Aorta (tissue), 5 donors: ENCODE measurements around the gene KRTAP4-7. TPM values are rescaled to one million over a fixed set of nuclear protein-coding genes. Genes with fewer than 3 reads are reported as not detected.
"Not testable (repeated sequence)": the region's sequence is repeated elsewhere in the genome, so short reads cannot be mapped to it uniquely, and the experiment has no call there.

Experiments
- ATAC-seq: fragments of 200-7000 bp; cut with Tn5 transposase; one replicate; pipeline ENCODE4 v1.9.1; 2022; ENCODE audit warnings: moderate library complexity; ENCODE audit not compliant: low FRiP score
- DNase-seq, 2 donors: peaks; one replicate each; pipeline ENCODE4 v3.0.0-alpha.2; 2020
- H3K27ac ChIP-seq, 2 donors: one replicate each; pipeline ENCODE4 v1.5.1; 2013; ENCODE audit warnings: low read length in 2 of 2, mild to moderate bottlenecking in 2 of 2, moderate library complexity in 2 of 2, control low read depth in 1 of 2, inconsistent platforms in 1 of 2, low read depth in 1 of 2
- H3K27me3 ChIP-seq, 2 donors: one replicate each; pipeline ENCODE4 v1.6.1; 2013; ENCODE audit warnings: control low read depth in 1 of 2, low read length in 1 of 2, mild to moderate bottlenecking in 1 of 2, moderate library complexity in 1 of 2; ENCODE audit not compliant: insufficient read depth in 2 of 2, control insufficient read depth in 1 of 2
- H3K36me3 ChIP-seq, 2 donors: one replicate each; pipeline ENCODE4 v1.6.1; 2013; ENCODE audit warnings: control low read depth in 1 of 2, low read length in 1 of 2, mild to moderate bottlenecking in 1 of 2; ENCODE audit not compliant: insufficient read depth in 2 of 2, control insufficient read depth in 1 of 2
- H3K4me1 ChIP-seq, 2 donors: one replicate each; pipeline ENCODE4 v1.6.1; 2013; ENCODE audit warnings: low read length in 2 of 2, control low read depth in 1 of 2, mild to moderate bottlenecking in 1 of 2, moderate library complexity in 1 of 2; ENCODE audit not compliant: insufficient read depth in 2 of 2, control insufficient read depth in 1 of 2
- H3K4me3 ChIP-seq, 2 donors: one replicate each; pipeline ENCODE4 v1.5.1; 2013; ENCODE audit warnings: low read length in 2 of 2, control low read depth in 1 of 2, mild to moderate bottlenecking in 1 of 2
- H3K9me3 ChIP-seq: one replicate; pipeline ENCODE4 v1.6.1; 2013; ENCODE audit warnings: mild to moderate bottlenecking, low read length; ENCODE audit not compliant: control insufficient read depth
- WGBS, 2 donors: extraction: QIAGEN DNeasy Blood & Tissue Kit; methylation state at CpG; one replicate each; pipeline ENCODE4 v1.1.7; 2013; 5-methylcytosine and 5-hydroxymethylcytosine counted together
- intact Hi-C, 2 donors: fragments of 100-400 bp; cut with DNase I; formaldehyde crosslinking; loops; one replicate each; pipeline versions ENCODE4 v1.14.2 to v1.15.0; 2022
- polyA plus RNA-seq, 2 donors: library from polyadenylated mRNA; stranded (reverse); fragments of 200-250 nt; gene quantifications; one replicate each; pipeline ENCODE4 v1.2.3, GENCODE V29; 2013
- total RNA-seq, 2 donors: library from RNA; stranded (reverse); fragmentation: NEBNext Ultra II Directional; extraction: Animal tissue kit (Norgen Biotek cat#: 25700); gene quantifications; one replicate each; pipeline ENCODE4 v1.2.1, GENCODE V29; 2021
- donor health status: healthy with polysubstance abuse.
- donor health status: Bipolar disorder and iron deficiency.
- donor health status: DM: no; HTN: no; CAD: no.
- donor health status: DM: no; HTN: no; CAD: no.
- donor health status: DM: yes; HTN: yes; CAD: no.

Gene KRTAP4-7
- total and polyA plus RNA-seq, 4 donors: not detected

GRCh38 chr17:41052566-41052965 is 31.4 kb upstream of the KRTAP4-7 start:
- no peak for DNase-seq
- Histone ChIP-seq H3K27me3 (no peaks in the 10 kb centered on the region), H3K36me3 (no peaks in the 10 kb centered on the region), H3K4me1 (no peaks in the 10 kb centered on the region), H3K4me3 (no peak overlapping the region), H3K9me3 (no peaks in the 10 kb centered on the region), H3K27ac (no peak overlapping the region)
- intact Hi-C loops: no loop called here
- no peak for ATAC-seq

GRCh38 chr17:41054025-41054424 is 29.9 kb upstream of the KRTAP4-7 start:
- Histone ChIP-seq H3K4me3 (no peak overlapping the region), H3K27ac (no peak overlapping the region), H3K4me1 (no peaks in the 10 kb centered on the region), H3K27me3 (no peaks in the 10 kb centered on the region), H3K9me3 (no peaks in the 10 kb centered on the region), H3K36me3 (no peaks in the 10 kb centered on the region)
- intact Hi-C loops: no loop called here
- ATAC-seq (no peak), DNase-seq (no peak)
- 89 to 90% methylated on average over 4 of the region's 4 CpGs for WGBS, 2 donors

DNA sequence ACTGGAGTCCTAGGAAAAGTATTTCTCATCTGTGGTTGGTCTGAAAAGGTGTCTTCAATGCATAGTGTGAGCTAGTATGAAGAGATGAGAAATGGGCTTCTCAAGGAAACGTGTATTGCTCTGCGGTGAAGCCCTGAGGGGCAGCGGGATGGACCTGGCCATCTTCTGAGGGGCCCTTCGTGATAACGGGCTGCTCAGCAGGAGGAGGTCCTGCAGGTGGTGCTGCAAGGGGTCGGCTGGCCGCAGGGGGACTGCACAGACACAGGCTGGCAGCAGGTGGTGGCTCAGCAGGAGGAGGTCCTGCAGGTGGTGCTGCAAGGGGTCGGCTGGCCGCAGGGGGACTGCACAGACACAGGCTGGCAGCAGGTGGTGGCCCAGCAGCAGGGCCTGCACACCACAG is 29.4 kb upstream of the KRTAP4-7 start:
- H3K4me3 ChIP-seq, H3K27me3 ChIP-seq, ATAC-seq, H3K9me3 ChIP-seq, intact Hi-C loops, H3K4me1 ChIP-seq, H3K36me3 ChIP-seq, DNase-seq, H3K27ac ChIP-seq: not testable (repeated sequence)
- 59 to 72% methylated on average over 7 to 9 of the region's 9 CpGs for WGBS, 2 donors

GRCh38 chr17:41055130-41055529 is 28.8 kb upstream of the KRTAP4-7 start, which contains the start of gene KRTAP2-2:
TSS of gene KRTAP2-2 (minus strand) at chr17:41055230. CDS start at chr17:41055211, 19 bp downstream.
- H3K27ac ChIP-seq, H3K4me3 ChIP-seq, H3K9me3 ChIP-seq, H3K4me1 ChIP-seq, intact Hi-C loops, H3K36me3 ChIP-seq, ATAC-seq, DNase-seq, H3K27me3 ChIP-seq: not testable (repeated sequence)
- 19 to 33% methylated on average over 1 of the region's 6 CpGs for WGBS, 2 donors

GRCh38 chr17:41057547-41057946 is 26.4 kb upstream of the KRTAP4-7 start:
- intact Hi-C loops: no loop called here
- H3K27ac ChIP-seq: no peak overlapping the region
- no peaks in the 10 kb centered on the region for H3K27me3 ChIP-seq
- H3K36me3 ChIP-seq: no peaks in the 10 kb centered on the region
- ATAC-seq (no peak), DNase-seq (no peak)
- WGBS, 2 donors: 97 to 100% methylated on average over 1 of the region's 1 CpG
- no peaks in the 10 kb centered on the region for H3K9me3 ChIP-seq
- no peaks in the 10 kb centered on the region for H3K4me1 ChIP-seq
- H3K4me3 ChIP-seq: no peak overlapping the region

DNA sequence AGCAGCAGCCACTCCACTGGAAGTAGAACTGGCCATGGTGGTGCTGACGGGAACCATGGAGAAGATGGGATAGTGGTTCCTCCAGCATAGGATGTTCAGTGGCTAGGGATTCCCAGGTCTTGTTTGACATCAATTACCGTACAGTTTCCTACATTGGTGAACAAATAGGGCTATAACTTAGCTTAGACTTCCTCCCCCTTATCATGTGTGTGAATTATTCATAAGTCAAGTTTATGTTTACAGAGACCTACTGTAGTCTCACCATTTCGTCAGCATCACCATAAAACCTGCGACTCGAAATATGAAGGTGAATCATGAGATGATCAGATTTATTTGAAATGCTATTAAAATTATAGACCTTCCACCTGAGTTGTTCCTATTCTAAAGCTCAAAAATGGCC is 25.2 kb upstream of the KRTAP4-7 start:
- intact Hi-C loops: no loop called here
- no peak overlapping the region for H3K27ac ChIP-seq
- H3K9me3 ChIP-seq: no peaks in the 10 kb centered on the region
- no peaks in the 10 kb centered on the region for H3K27me3 ChIP-seq
- no peak overlapping the region for H3K4me3 ChIP-seq
- 88 to 96% methylated on average over 5 of the region's 5 CpGs for WGBS, 2 donors
- H3K4me1 ChIP-seq: no peaks in the 10 kb centered on the region
- no peaks in the 10 kb centered on the region for H3K36me3 ChIP-seq
- ATAC-seq: no peak
- DNase-seq: no peak

GRCh38 chr17:41059276-41060051 is 24.5 kb upstream of the KRTAP4-7 start:
- H3K9me3 ChIP-seq, DNase-seq, H3K27me3 ChIP-seq, H3K27ac ChIP-seq, ATAC-seq, H3K4me3 ChIP-seq, H3K36me3 ChIP-seq, H3K4me1 ChIP-seq, intact Hi-C loops: not testable (repeated sequence)
- 40 to 46% methylated on average over 9 to 14 of the region's 31 CpGs for WGBS, 2 donors

- ATAC-seq (no peak), DNase-seq (no peak)
- Histone ChIP-seq H3K4me3 (no peak within 1 kb of the TSS), H3K4me1 (no peaks in the 10 kb centered on the region), H3K9me3 (no peaks in the 10 kb centered on the region), H3K27ac (no peak within 1 kb of the TSS), H3K27me3 (no peaks in the 10 kb centered on the region), H3K36me3 (no peaks in the 10 kb centered on the region)
- WGBS, 2 donors: 47 to 55% methylated on average over 6 of the region's 6 CpGs
- intact Hi-C loops: no loop called here
These were observed 23.8 kb upstream of the KRTAP4-7 start, which contains the start of gene KRTAP2-3 for GRCh38 chr17:41060052-41060604. TSS of gene KRTAP2-3 (minus strand) at chr17:41060114. CDS start at chr17:41060050, 64 bp downstream.

DNA sequence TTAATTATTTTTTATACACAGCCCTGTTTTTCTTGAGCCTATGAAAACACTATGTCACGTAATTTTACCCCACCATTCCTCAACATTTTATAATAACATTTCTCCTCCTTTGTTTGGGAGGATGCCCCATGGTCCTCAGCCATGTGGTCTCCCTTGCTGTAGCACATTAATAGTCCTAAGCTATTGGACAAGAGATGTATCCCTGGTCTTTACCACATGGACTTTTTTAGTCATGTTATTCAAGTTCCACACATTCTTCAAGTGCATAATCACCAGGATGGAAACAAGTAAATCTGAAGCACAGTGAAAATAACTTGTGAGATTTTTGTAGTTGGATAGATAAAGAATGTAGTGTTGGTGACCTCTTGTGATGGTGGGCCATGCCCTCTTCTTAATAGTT is 22.0 kb upstream of the KRTAP4-7 start:
- Histone ChIP-seq H3K4me3 (no peak overlapping the region), H3K27ac (peak overlapping the region in 1 of 2 donors; percentile 3), H3K4me1 (no peaks in the 10 kb centered on the region), H3K27me3 (no peaks in the 10 kb centered on the region), H3K36me3 (no peaks in the 10 kb centered on the region), H3K9me3 (no peaks in the 10 kb centered on the region)
- no peak for DNase-seq
- intact Hi-C loops: no loop called here
- ATAC-seq: peak; percentile 48
- 0 to 17% methylated on average over 1 of the region's 1 CpG for WGBS, 2 donors
